ENCODE results near the gene CAPN10. TPM values are rescaled to one million over a fixed set of nuclear protein-coding genes. Genes with fewer than 3 reads are reported as not detected.
"Not testable (repeated sequence)": the region's sequence is repeated elsewhere in the genome, so short reads cannot be mapped to it uniquely, and the experiment has no call there.

CAPN10 gene, protein sequence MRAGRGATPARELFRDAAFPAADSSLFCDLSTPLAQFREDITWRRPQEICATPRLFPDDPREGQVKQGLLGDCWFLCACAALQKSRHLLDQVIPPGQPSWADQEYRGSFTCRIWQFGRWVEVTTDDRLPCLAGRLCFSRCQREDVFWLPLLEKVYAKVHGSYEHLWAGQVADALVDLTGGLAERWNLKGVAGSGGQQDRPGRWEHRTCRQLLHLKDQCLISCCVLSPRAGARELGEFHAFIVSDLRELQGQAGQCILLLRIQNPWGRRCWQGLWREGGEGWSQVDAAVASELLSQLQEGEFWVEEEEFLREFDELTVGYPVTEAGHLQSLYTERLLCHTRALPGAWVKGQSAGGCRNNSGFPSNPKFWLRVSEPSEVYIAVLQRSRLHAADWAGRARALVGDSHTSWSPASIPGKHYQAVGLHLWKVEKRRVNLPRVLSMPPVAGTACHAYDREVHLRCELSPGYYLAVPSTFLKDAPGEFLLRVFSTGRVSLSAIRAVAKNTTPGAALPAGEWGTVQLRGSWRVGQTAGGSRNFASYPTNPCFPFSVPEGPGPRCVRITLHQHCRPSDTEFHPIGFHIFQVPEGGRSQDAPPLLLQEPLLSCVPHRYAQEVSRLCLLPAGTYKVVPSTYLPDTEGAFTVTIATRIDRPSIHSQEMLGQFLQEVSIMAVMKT
- total RNA-seq: 100 to 1,000 TPM in 1 of 2 donors, 10 to 100 TPM in 1; 66.5 to 104 TPM
- 29.8 TPM for polyA plus RNA-seq (ENCODE audit: insufficient read depth, low read depth, low replicate concordance)
- long read RNA-seq, donor 1, partial matches to known transcripts: 0 of 3 reads
- long read RNA-seq, donor 1, other reads (novel, unspliced or antisense): 0 of 3 reads
- long read RNA-seq, donor 2, partial matches to known transcripts: 0 of 1 reads
- long read RNA-seq, donor 2, other reads (novel, unspliced or antisense): 0 of 1 reads

DNA sequence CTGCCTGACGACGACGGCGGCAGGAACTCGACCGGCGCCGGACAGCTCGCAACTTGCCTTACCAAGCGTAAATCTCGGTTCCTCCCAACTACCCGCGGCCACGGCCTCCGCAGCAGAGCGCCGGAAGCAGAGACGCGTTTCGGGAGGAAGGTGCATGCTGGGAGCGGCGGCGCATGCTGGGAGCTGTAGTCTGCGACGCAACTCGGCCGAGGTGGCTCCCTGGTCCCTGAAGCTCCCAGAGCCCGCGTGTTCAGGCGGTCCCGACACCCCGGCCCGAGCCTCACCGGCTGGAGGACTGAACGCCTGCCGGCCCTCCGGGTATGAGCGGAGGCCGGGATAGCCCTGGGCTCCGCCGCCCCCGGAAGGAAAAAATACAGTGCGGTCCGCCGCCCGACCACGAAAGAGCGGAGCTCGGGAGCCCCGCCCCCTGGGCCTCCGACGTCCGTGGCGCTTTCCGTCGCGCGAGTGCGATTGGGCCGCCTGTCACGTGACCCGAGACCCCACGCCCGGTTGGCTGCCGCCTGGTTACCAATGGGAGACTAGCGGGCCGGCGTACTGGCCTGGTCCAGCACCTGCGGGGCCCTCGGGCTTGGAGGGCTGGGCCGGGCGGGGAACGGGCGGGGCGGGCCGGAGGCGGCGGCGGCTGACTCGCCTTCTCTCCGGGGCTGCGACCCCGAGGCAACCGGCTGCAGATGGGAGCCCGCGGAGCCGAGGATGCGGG, at the start of gene CAPN10:
Gene CAPN10, plus strand, starts transcription at position 537 of the 721 bp plus-strand sequence. Its CDS starts 178 bp downstream, at position 715.
- intact Hi-C loops (cut with DNase I; ENCODE audit: low total_unique reads): no loop called here
- peak; percentile 98 for DNase-seq
- peak within 1 kb of the TSS; percentile 91 to 95 for H3K27ac ChIP-seq
- TF ChIP-seq, protein P1, sequence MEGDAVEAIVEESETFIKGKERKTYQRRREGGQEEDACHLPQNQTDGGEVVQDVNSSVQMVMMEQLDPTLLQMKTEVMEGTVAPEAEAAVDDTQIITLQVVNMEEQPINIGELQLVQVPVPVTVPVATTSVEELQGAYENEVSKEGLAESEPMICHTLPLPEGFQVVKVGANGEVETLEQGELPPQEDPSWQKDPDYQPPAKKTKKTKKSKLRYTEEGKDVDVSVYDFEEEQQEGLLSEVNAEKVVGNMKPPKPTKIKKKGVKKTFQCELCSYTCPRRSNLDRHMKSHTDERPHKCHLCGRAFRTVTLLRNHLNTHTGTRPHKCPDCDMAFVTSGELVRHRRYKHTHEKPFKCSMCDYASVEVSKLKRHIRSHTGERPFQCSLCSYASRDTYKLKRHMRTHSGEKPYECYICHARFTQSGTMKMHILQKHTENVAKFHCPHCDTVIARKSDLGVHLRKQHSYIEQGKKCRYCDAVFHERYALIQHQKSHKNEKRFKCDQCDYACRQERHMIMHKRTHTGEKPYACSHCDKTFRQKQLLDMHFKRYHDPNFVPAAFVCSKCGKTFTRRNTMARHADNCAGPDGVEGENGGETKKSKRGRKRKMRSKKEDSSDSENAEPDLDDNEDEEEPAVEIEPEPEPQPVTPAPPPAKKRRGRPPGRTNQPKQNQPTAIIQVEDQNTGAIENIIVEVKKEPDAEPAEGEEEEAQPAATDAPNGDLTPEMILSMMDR (IDR thresholded peaks at IDR 0.05): peak in 1 of 3 experiments; percentile 18
- no peak for TF ChIP-seq POLR2A (IDR thresholded peaks at IDR 0.05)
- peaks cover 26% of the 10 kb centered on the region for H3K4me1 ChIP-seq
- H3K4me3 ChIP-seq: peak within 1 kb of the TSS; percentile 85 to 88
- WGBS, 2 donors: 0 to 2% methylated on average over 9 to 42 of the region's 88 CpGs
- H3K36me3 ChIP-seq (ENCODE audit: low read depth, missing control alignments): no peaks in the 10 kb centered on the region
- no peaks in the 10 kb centered on the region for H3K27me3 ChIP-seq
- H3K9me3 ChIP-seq: no peaks in the 10 kb centered on the region

DNA sequence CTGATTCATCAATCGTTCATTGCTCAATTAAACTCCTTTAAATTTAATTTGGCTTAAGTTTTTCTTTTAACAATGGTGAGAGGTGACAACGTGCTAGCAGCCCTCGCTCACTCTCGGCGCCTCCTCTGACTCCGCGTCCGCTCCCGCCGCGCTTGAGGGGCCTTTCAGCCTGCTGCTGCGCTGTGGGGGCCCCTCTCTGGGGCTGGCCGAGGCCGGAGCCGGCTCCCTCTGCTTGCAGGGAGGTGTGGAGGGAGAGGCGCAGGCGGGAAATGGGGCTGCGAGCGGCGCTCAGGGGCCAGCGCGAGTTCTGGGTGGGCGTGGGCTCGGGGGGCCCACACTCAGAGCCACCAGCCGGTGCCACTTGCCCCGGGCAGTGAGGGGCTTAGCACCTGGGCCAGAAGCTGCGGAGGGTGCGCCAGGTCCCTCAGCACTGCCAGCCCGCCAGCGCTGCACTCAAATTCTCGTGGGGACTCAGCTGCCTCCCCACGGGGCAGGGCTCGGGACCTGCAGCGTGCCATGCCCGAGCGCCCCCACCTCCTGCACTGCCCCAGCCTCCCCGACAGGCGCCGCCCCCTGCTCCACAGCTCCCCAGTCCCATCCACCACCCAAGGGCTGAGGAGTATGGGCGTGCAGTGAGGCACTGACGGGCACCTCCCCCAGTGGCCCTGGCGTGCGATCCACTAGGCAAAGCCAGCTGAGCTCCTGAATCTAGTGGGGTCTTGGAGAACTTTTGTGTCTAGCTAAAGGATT, 48.3 kb upstream of the CAPN10 start:
- Histone ChIP-seq H3K9me3 (no peaks in the 10 kb centered on the region), H3K27me3 (no peaks in the 10 kb centered on the region), H3K27ac (no peak overlapping the region), H3K4me1 (no peaks in the 10 kb centered on the region), H3K4me3 (peak overlapping the region; percentile 4 to 35), H3K36me3 (ENCODE audit: low read depth, missing control alignments) (no peaks in the 10 kb centered on the region)
- DNase-seq: no peak
- intact Hi-C loops (cut with DNase I; ENCODE audit: low total_unique reads): no loop called here
- no peak for TF ChIP-seq POLR2A (IDR thresholded peaks at IDR 0.05)
- TF ChIP-seq, protein P1 (IDR thresholded peaks at IDR 0.05): no peak
- WGBS, 2 donors: 64 to 85% methylated on average over 7 to 34 of the region's 43 CpGs

DNA sequence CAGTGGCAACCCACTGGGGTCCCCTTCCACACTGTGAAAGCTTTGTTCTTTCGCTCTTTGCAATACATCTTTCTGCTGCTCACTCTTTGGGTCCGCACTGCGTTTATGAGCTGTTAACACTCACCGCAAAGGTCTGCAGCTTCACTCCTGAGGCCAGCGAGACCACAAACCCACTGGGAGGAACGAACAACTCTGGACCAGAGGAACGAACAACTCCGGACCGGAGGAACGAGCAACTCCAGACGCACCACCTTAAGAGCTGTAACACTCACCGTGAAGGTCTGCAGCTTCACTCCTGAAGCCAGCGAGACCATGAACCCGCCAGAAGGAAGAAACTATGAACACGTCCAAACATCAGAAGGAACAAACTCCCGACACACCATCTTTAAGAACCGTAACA, 47.4 kb upstream of the CAPN10 start:
- WGBS, 2 donors: 96 to 97% methylated on average over 15 to 17 of the region's 17 CpGs
- H3K36me3 ChIP-seq (ENCODE audit: low read depth, missing control alignments); H3K27me3 ChIP-seq; H3K27ac ChIP-seq; H3K9me3 ChIP-seq; H3K4me3 ChIP-seq; intact Hi-C loops (cut with DNase I; ENCODE audit: low total_unique reads); DNase-seq; H3K4me1 ChIP-seq: not testable (repeated sequence)

DNA sequence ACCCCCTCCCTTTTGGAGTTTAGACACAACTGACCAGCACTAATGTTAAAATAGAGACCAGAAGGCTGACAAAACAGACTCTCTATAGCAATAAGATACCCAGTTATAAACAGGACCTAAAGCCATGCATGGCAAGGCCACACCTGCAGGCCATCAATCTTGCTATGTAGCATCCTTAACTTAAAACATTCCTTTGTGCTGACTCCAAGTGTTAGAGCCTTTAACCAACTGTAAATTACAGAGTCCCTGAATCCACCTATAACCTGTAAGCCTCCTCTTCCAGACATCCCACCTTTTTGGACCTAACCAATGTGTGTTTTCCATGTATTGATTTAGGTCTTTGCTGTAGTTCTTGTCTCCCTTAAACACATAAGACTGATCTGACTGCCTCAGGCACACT, 46.6 kb upstream of the CAPN10 start:
- intact Hi-C loops (cut with DNase I; ENCODE audit: low total_unique reads): no loop called here
- Histone ChIP-seq H3K4me3 (no peak overlapping the region), H3K36me3 (ENCODE audit: low read depth, missing control alignments) (no peaks in the 10 kb centered on the region), H3K9me3 (no peaks in the 10 kb centered on the region), H3K27me3 (no peaks in the 10 kb centered on the region), H3K4me1 (no peaks in the 10 kb centered on the region), H3K27ac (no peak overlapping the region)
- DNase-seq: no peak
- no peak for TF ChIP-seq POLR2A (IDR thresholded peaks at IDR 0.05)
- TF ChIP-seq, protein P1 (IDR thresholded peaks at IDR 0.05): no peak
